ENCODE results near the gene TBC1D17.

DNA sequence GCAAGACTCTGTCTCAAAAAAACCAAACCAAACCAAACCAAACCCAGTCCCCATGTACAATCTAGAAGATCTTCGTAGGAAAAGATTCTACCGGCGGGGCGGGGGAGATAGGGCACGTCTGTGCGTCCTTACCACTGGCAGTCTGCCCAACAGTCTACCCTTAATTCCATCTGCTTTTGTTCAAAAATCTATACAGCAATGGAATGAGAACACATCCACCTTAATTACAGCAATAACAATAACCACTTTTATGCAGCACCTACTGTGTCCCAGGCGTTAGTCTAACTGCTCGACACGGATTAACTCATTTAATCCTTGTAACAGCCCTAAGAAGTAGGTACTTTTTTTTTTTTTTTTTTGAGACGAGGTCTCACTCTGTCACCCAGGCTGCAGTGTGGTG is 49.0 kb downstream of the TBC1D17 start:
- TF ChIP-seq, protein P1, sequence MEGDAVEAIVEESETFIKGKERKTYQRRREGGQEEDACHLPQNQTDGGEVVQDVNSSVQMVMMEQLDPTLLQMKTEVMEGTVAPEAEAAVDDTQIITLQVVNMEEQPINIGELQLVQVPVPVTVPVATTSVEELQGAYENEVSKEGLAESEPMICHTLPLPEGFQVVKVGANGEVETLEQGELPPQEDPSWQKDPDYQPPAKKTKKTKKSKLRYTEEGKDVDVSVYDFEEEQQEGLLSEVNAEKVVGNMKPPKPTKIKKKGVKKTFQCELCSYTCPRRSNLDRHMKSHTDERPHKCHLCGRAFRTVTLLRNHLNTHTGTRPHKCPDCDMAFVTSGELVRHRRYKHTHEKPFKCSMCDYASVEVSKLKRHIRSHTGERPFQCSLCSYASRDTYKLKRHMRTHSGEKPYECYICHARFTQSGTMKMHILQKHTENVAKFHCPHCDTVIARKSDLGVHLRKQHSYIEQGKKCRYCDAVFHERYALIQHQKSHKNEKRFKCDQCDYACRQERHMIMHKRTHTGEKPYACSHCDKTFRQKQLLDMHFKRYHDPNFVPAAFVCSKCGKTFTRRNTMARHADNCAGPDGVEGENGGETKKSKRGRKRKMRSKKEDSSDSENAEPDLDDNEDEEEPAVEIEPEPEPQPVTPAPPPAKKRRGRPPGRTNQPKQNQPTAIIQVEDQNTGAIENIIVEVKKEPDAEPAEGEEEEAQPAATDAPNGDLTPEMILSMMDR (IDR thresholded peaks at IDR 0.05; ENCODE audit: low read length): no peak
- TF ChIP-seq EZH2 (IDR thresholded peaks at IDR 0.05; ENCODE audit: borderline replicate concordance, low read length): no peak
